ENCODE results near the gene PAFAH1B1.

DNA sequence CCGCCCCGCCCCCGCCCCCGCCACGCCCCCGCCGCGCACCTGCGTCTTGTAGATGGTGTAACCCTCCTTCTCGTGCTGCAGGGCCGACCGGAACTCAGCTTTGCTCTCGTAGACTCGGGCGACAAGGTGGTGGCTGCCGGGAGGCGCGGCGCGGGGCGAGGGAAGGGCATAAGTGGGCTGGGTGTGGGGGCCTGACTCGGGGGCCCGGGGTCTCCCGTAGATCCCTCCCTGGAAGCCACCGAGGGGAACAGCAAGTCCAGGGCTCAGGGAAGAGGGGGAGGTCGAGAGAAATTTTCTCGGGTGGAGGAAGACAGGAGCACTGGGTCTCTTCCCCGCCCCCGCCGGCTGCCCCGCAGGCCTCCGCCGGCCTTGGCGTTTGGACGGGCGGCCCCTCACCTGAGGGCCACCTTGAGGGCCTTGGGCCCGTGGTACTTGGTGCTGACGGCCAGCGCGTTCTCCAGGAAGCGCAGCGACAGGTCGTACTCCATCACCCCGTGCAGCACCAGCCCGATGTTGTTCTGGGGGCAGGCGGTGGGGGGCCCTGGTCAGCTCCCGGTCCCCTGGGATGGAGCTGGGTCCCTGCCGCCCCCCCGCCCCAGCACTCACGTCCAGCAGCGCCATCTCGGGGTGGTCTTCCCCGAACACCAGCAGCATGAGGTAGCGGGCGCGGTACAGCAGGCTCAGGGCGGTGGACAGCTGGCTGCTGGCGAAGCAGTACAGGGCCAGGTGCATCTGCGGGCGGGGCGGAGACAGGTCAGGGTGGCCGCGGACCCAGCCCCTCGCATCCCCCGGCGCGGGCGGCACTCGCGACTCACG, 98.7 kb downstream of the PAFAH1B1 start:
- TF ChIP-seq, protein P1, sequence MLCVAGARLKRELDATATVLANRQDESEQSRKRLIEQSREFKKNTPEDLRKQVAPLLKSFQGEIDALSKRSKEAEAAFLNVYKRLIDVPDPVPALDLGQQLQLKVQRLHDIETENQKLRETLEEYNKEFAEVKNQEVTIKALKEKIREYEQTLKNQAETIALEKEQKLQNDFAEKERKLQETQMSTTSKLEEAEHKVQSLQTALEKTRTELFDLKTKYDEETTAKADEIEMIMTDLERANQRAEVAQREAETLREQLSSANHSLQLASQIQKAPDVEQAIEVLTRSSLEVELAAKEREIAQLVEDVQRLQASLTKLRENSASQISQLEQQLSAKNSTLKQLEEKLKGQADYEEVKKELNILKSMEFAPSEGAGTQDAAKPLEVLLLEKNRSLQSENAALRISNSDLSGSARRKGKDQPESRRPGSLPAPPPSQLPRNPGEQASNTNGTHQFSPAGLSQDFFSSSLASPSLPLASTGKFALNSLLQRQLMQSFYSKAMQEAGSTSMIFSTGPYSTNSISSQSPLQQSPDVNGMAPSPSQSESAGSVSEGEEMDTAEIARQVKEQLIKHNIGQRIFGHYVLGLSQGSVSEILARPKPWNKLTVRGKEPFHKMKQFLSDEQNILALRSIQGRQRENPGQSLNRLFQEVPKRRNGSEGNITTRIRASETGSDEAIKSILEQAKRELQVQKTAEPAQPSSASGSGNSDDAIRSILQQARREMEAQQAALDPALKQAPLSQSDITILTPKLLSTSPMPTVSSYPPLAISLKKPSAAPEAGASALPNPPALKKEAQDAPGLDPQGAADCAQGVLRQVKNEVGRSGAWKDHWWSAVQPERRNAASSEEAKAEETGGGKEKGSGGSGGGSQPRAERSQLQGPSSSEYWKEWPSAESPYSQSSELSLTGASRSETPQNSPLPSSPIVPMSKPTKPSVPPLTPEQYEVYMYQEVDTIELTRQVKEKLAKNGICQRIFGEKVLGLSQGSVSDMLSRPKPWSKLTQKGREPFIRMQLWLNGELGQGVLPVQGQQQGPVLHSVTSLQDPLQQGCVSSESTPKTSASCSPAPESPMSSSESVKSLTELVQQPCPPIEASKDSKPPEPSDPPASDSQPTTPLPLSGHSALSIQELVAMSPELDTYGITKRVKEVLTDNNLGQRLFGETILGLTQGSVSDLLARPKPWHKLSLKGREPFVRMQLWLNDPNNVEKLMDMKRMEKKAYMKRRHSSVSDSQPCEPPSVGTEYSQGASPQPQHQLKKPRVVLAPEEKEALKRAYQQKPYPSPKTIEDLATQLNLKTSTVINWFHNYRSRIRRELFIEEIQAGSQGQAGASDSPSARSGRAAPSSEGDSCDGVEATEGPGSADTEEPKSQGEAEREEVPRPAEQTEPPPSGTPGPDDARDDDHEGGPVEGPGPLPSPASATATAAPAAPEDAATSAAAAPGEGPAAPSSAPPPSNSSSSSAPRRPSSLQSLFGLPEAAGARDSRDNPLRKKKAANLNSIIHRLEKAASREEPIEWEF (IDR thresholded peaks at IDR 0.05; ENCODE audit: insufficient replicate concordance, low read depth, low read length): no peak
- TF ChIP-seq JUND (IDR thresholded peaks at IDR 0.05; ENCODE audit: low read depth, low read length) (no peak), BHLHE40 (IDR thresholded peaks at IDR 0.05; ENCODE audit: borderline replicate concordance in 1 of 2, low read depth in 2 of 2, low read length in 1 of 2) (no peak)
